GM12873 (cell line): ENCODE measurements around the gene ZNF468.

Experiments
- TF ChIP-seq, protein P1 (sequence below): IDR thresholded peaks from 2 replicates; pipeline ENCODE4 v1.5.1; 2012; ENCODE audit warnings: low read depth, mild to moderate bottlenecking, moderate library complexity, low read length, control low read depth; ENCODE audit not compliant: insufficient read depth; ENCODE audit errors: missing control alignments

ZNF468 gene

DNA sequence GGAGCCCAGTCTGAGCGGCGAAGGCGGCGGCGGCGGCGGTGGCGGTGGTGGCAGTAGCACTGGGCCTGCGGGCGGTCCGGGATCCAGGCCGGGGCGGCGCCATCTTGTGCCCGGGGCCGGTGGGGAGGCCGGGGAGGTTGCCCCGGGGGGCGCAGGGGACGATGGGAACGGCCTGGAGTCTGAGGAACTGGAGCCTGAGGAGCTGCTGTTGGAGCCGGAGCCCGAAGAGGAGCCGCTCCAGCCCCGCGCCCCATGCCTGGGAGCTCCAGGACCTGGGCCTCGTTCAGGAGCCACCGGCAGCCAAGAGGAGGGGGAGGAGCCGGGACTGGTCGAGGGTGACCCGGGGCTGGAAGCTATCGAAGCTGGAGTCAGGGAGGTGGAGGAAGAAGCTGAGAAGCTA is 47.6 kb downstream of the ZNF468 start:
- TF ChIP-seq, protein P1, sequence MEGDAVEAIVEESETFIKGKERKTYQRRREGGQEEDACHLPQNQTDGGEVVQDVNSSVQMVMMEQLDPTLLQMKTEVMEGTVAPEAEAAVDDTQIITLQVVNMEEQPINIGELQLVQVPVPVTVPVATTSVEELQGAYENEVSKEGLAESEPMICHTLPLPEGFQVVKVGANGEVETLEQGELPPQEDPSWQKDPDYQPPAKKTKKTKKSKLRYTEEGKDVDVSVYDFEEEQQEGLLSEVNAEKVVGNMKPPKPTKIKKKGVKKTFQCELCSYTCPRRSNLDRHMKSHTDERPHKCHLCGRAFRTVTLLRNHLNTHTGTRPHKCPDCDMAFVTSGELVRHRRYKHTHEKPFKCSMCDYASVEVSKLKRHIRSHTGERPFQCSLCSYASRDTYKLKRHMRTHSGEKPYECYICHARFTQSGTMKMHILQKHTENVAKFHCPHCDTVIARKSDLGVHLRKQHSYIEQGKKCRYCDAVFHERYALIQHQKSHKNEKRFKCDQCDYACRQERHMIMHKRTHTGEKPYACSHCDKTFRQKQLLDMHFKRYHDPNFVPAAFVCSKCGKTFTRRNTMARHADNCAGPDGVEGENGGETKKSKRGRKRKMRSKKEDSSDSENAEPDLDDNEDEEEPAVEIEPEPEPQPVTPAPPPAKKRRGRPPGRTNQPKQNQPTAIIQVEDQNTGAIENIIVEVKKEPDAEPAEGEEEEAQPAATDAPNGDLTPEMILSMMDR = no peak

DNA sequence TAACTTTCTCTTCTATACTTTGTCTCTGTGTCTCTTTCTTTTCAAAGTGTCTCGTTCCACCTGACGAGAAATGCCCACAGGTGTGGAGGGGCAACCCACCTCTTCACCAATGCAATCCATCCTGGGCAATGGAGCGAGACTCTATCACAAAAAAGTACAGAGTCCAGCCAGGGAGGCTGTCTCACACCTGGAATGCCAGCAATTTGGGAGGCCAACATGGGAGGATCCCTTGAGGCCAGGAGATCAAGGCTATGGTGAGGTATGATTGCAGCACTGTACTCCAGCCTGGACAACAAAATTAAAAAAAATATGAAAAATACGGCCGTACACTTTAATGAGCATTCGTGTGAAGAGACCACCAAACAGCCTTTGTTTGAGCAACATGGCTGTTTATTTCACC is 68.0 kb downstream of the ZNF468 start:
- TF ChIP-seq, protein P1 = no peak
